Spleen (tissue), 11 donors: ENCODE measurements around the gene PPFIA1. TPM values are rescaled to one million over a fixed set of nuclear protein-coding genes. Genes with fewer than 3 reads are reported as not detected.

Source experiments
- DNase-seq: peaks from one replicate; pipeline ENCODE4 v3.0.0-alpha.2; 2020
- H3K27ac ChIP-seq, 8 donors: fragments of 200-600 bp; sonication (generic) in 7 of 8; 1 replicate in 4 of 8; 2 replicates in 4 of 8; pipeline versions ENCODE4 v1.5.0 to v1.8.0; 2016 to 2021; ENCODE audit warnings: inconsistent platforms in 4 of 8, mild to moderate bottlenecking in 4 of 8, moderate library complexity in 1 of 8
- H3K27me3 ChIP-seq, 7 donors: fragments of 200-600 bp; sonication (generic) in 6 of 7; replicated peaks in 1 of 7; 1 replicate in 4 of 7; 2 replicates in 3 of 7; pipeline versions ENCODE4 v1.5.0 to v1.8.0; 2016 to 2021; ENCODE audit warnings: inconsistent platforms in 3 of 7, mild to moderate bottlenecking in 1 of 7
- H3K36me3 ChIP-seq, 6 donors: fragments of 200-600 bp; sonication (generic) in 5 of 6; 1 replicate in 4 of 6; 2 replicates in 2 of 6; pipeline versions ENCODE4 v1.5.0 to v1.8.0; 2016 to 2021; ENCODE audit warnings: inconsistent platforms in 2 of 6
- H3K4me1 ChIP-seq, 6 donors: fragments of 200-600 bp; sonication (generic) in 5 of 6; 1 replicate in 3 of 6; 2 replicates in 3 of 6; pipeline versions ENCODE4 v1.5.0 to v1.8.0; 2016 to 2021; ENCODE audit warnings: inconsistent platforms in 3 of 6
- H3K4me3 ChIP-seq, 8 donors: fragments of 200-600 bp; sonication (generic) in 7 of 8; 1 replicate in 4 of 8; 2 replicates in 4 of 8; pipeline versions ENCODE4 v1.5.0 to v1.8.0; 2016 to 2021; ENCODE audit warnings: inconsistent platforms in 4 of 8, mild to moderate bottlenecking in 4 of 8, moderate library complexity in 2 of 8
- H3K9me3 ChIP-seq, 8 donors: fragments of 200-600 bp; sonication (generic) in 7 of 8; 1 replicate in 4 of 8; 2 replicates in 4 of 8; pipeline versions ENCODE4 v1.5.0 to v1.8.0; 2016 to 2021; ENCODE audit warnings: inconsistent platforms in 4 of 8
- CTCF ChIP-seq, 11 experiments: fragments of 200-600 bp in 7 of 11; fragments of 450-650 bp in 4 of 11; sonication (generic) in 4 of 11; IDR thresholded peaks in 8 of 11; conservative IDR thresholded peaks in 3 of 11; 1 replicate in 7 of 11; 2 replicates in 4 of 11; pipeline versions ENCODE4 v1.4.0 to v1.8.0; 2016 to 2021; ENCODE audit warnings: antibody characterized with exemption in 11 of 11, inconsistent platforms in 4 of 11, mild to moderate bottlenecking in 1 of 11
- POLR2A ChIP-seq, 3 donors: fragments of 450-650 bp; IDR thresholded peaks; one replicate each; pipeline ENCODE4 v1.5.1; 2017; ENCODE audit warnings: antibody characterized with exemption in 3 of 3, mild to moderate bottlenecking in 1 of 3
- POLR2AphosphoS5 ChIP-seq, 3 donors: sonication (generic); formaldehyde crosslinking; IDR thresholded peaks; one replicate each; pipeline ENCODE4 v1.5.1; 2017; ENCODE audit warnings: antibody characterized with exemption in 3 of 3
- WGBS, 5 donors: extraction: QIAGEN DNeasy Blood & Tissue Kit in 3 of 5; methylation state at CpG; one replicate each; pipeline versions ENCODE4 v1.1.5 to v1.1.7; 2013 to 2018; 5-methylcytosine and 5-hydroxymethylcytosine counted together
- intact Hi-C: fragments of 100-400 bp; cut with DNase I; formaldehyde crosslinking; loops from one replicate; pipeline ENCODE4 v1.15.0; 2023; ENCODE audit warnings: low total_unique reads
- polyA plus RNA-seq, 3 donors: library from polyadenylated mRNA; stranded (reverse); fragments of 200-250 nt; gene quantifications; one replicate each; pipeline ENCODE4 v1.2.1, GENCODE V29; 2013
- total RNA-seq, 7 donors: library from RNA; depleted of rRNA in 3 of 7; stranded (reverse); fragments of >200 nt in 3 of 7; fragmentation: NEBNext Ultra II Directional in 4 of 7; extraction: Animal tissue kit (Norgen Biotek cat#: 25700) in 4 of 7; gene quantifications; one replicate each; pipeline versions ENCODE4 v1.1.0 to v1.2.1, GENCODE V29; 2016 to 2021
- donor health status: healthy with polysubstance abuse.
- donor health status: DM: no; HTN: no; CAD: no; lungs with moderate emphysema.
- donor health status: DM: no; HTN: no; CAD: no.
- donor health status: Bipolar disorder and iron deficiency.
- donor health status: healthy.
- donor health status: DM: no; HTN: no; CAD: no.
- donor health status: DM: yes; HTN: yes; CAD: no.

Gene PPFIA1
- total and polyA plus RNA-seq, 10 donors, result 7.6 to 73.5 (median 55.0) TPM

GRCh38 chr11:70410276-70411205 lies 140.1 kb downstream of the PPFIA1 start:
- no peak overlapping the region for H3K4me3 ChIP-seq
- TF ChIP-seq CTCF (IDR thresholded peaks at IDR 0.05 in 8 of 11, conservative IDR thresholded peaks at IDR 0.05 in 3 of 11), result no peak
- no peak for TF ChIP-seq POLR2AphosphoS5 (IDR thresholded peaks at IDR 0.05)
- no peak for TF ChIP-seq POLR2A (IDR thresholded peaks at IDR 0.05)
- WGBS, 5 donors, result 74 to 81% (median 76%) methylated on average over 28 to 29 of the region's 29 CpGs
- H3K27me3 ChIP-seq, result peaks cover 0 to 91% (median 0%) of the 10 kb centered on the region in 7 donors
- H3K27ac ChIP-seq, result no peak overlapping the region
- intact Hi-C loops, result no loop called here
- DNase-seq, result no peak
- H3K36me3 ChIP-seq, result peaks cover 0 to 97% (median 54%) of the 10 kb centered on the region in 6 donors
- H3K9me3 ChIP-seq, result no peaks in the 10 kb centered on the region
- peaks cover 0 to 10% (median 4%) of the 10 kb centered on the region in 6 donors for H3K4me1 ChIP-seq

- H3K4me3 ChIP-seq, result no peak overlapping the region
- WGBS, 5 donors, result 87 to 93% (median 92%) methylated on average over 15 of the region's 15 CpGs
- TF ChIP-seq POLR2A (IDR thresholded peaks at IDR 0.05) (no peak), CTCF (IDR thresholded peaks at IDR 0.05 in 8 of 11, conservative IDR thresholded peaks at IDR 0.05 in 3 of 11) (no peak), POLR2AphosphoS5 (IDR thresholded peaks at IDR 0.05) (no peak)
- peaks cover 0 to 98% (median 0%) of the 10 kb centered on the region in 7 donors for H3K27me3 ChIP-seq
- no peak for DNase-seq
- intact Hi-C loops, result no loop called here
- no peak overlapping the region for H3K27ac ChIP-seq
- H3K4me1 ChIP-seq, result peaks cover 0 to 13% (median 0%) of the 10 kb centered on the region in 6 donors
- H3K9me3 ChIP-seq, result no peaks in the 10 kb centered on the region
- peaks cover 0 to 100% (median 59%) of the 10 kb centered on the region in 6 donors for H3K36me3 ChIP-seq
These were observed 141.4 kb downstream of the PPFIA1 start for GRCh38 chr11:70411713-70412452.

- TF ChIP-seq POLR2AphosphoS5 (IDR thresholded peaks at IDR 0.05) (no peak), CTCF (IDR thresholded peaks at IDR 0.05 in 8 of 11, conservative IDR thresholded peaks at IDR 0.05 in 3 of 11) (no peak), POLR2A (IDR thresholded peaks at IDR 0.05) (no peak)
- H3K27me3 ChIP-seq, result peaks cover 0 to 96% (median 0%) of the 10 kb centered on the region in 7 donors
- DNase-seq, result no peak
- 87 to 96% (median 91%) methylated on average over 7 to 10 of the region's 10 CpGs for WGBS, 5 donors
- no peaks in the 10 kb centered on the region for H3K9me3 ChIP-seq
- intact Hi-C loops, result no loop called here
- H3K27ac ChIP-seq, result no peak overlapping the region
- no peak overlapping the region for H3K4me3 ChIP-seq
- H3K4me1 ChIP-seq, result peaks cover 0 to 13% (median 0%) of the 10 kb centered on the region in 6 donors
- peaks cover 0 to 100% (median 56%) of the 10 kb centered on the region in 6 donors for H3K36me3 ChIP-seq
These were observed 142.7 kb downstream of the PPFIA1 start for GRCh38 chr11:70413151-70413550.
